Muscle layer of duodenum (tissue), 2 donors: ENCODE data around the gene TECR.
"Not testable (repeated sequence)": the region's sequence is repeated elsewhere in the genome, so short reads cannot be mapped to it uniquely, and the experiment has no call there.

Experiments
- H3K27ac ChIP-seq: one replicate; pipeline ENCODE4 v1.7.0; 2013; ENCODE audit warnings: mild to moderate bottlenecking, low read length
- H3K27me3 ChIP-seq: one replicate; pipeline ENCODE4 v1.7.0; 2013; ENCODE audit warnings: low read depth, mild to moderate bottlenecking, control low read depth, low read length
- H3K36me3 ChIP-seq, 2 donors: one replicate each; pipeline ENCODE4 v1.7.0; 2013; ENCODE audit warnings: low read length in 2 of 2, control low read depth in 1 of 2, mild to moderate bottlenecking in 1 of 2; ENCODE audit not compliant: insufficient read depth in 2 of 2, control insufficient read depth in 1 of 2
- H3K4me1 ChIP-seq, 2 donors: one replicate each; pipeline ENCODE4 v1.7.0; 2013; ENCODE audit warnings: low read length in 2 of 2, mild to moderate bottlenecking in 2 of 2, control low read depth in 1 of 2, moderate library complexity in 1 of 2; ENCODE audit not compliant: insufficient read depth in 2 of 2, control insufficient read depth in 1 of 2
- H3K4me3 ChIP-seq, 2 donors: one replicate each; pipeline ENCODE4 v1.7.0; 2013; ENCODE audit warnings: low read length in 2 of 2, low read depth in 1 of 2, mild to moderate bottlenecking in 1 of 2
- H3K9me3 ChIP-seq, 2 donors: one replicate each; pipeline ENCODE4 v1.7.0; 2013; ENCODE audit warnings: low read length in 2 of 2, control low read depth in 1 of 2, mild to moderate bottlenecking in 1 of 2; ENCODE audit not compliant: control insufficient read depth in 1 of 2
- donor health status: healthy.

TECR gene

GRCh38 chr19:14544047-14544446 is 14.7 kb downstream of the TECR start:
- Histone ChIP-seq H3K36me3 (no peaks in the 10 kb centered on the region), H3K27me3 (no peaks in the 10 kb centered on the region), H3K4me3 (no peak overlapping the region), H3K27ac (no peak overlapping the region), H3K4me1 (peaks cover 0 to 15% of the 10 kb centered on the region in 2 donors), H3K9me3 (no peaks in the 10 kb centered on the region)

GRCh38 chr19:14544977-14545715 is 15.8 kb downstream of the TECR start:
- peaks cover 0 to 15% of the 10 kb centered on the region in 2 donors for H3K4me1 ChIP-seq
- no peaks in the 10 kb centered on the region for H3K27me3 ChIP-seq
- no peak overlapping the region for H3K4me3 ChIP-seq
- no peaks in the 10 kb centered on the region for H3K9me3 ChIP-seq
- H3K27ac ChIP-seq = no peak overlapping the region
- no peaks in the 10 kb centered on the region for H3K36me3 ChIP-seq

GRCh38 chr19:14545716-14546082 is 16.3 kb downstream of the TECR start:
- Histone ChIP-seq H3K4me1 (peaks cover 0 to 15% of the 10 kb centered on the region in 2 donors), H3K36me3 (no peaks in the 10 kb centered on the region), H3K4me3 (no peak overlapping the region), H3K27me3 (no peaks in the 10 kb centered on the region), H3K9me3 (no peaks in the 10 kb centered on the region), H3K27ac (no peak overlapping the region)

GRCh38 chr19:14550201-14550754 is 20.9 kb downstream of the TECR start:
- Histone ChIP-seq H3K4me3 (no peak overlapping the region), H3K4me1 (peaks cover 0 to 5% of the 10 kb centered on the region in 2 donors), H3K9me3 (no peaks in the 10 kb centered on the region), H3K36me3 (no peaks in the 10 kb centered on the region), H3K27ac (no peak overlapping the region), H3K27me3 (no peaks in the 10 kb centered on the region)

- not testable (repeated sequence) for H3K9me3 ChIP-seq, H3K27ac ChIP-seq, H3K27me3 ChIP-seq, H3K36me3 ChIP-seq, H3K4me3 ChIP-seq, H3K4me1 ChIP-seq
These were observed 22.0 kb downstream of the TECR start for GRCh38 chr19:14551134-14552005.

- not testable (repeated sequence) for H3K27ac ChIP-seq, H3K4me3 ChIP-seq, H3K27me3 ChIP-seq, H3K36me3 ChIP-seq, H3K9me3 ChIP-seq
- H3K4me1 ChIP-seq = peaks cover 3 to 10% of the 10 kb centered on the region in 2 donors
These were observed 22.6 kb downstream of the TECR start for GRCh38 chr19:14552006-14552360.

GRCh38 chr19:14553042-14553938 is 23.9 kb downstream of the TECR start:
- Histone ChIP-seq H3K4me3 (no peak overlapping the region), H3K36me3 (no peaks in the 10 kb centered on the region), H3K9me3 (no peaks in the 10 kb centered on the region), H3K4me1 (peaks cover 3 to 10% of the 10 kb centered on the region in 2 donors), H3K27ac (no peak overlapping the region), H3K27me3 (no peaks in the 10 kb centered on the region)

GRCh38 chr19:14553939-14554243 is 24.5 kb downstream of the TECR start:
- H3K27me3 ChIP-seq = no peaks in the 10 kb centered on the region
- H3K4me3 ChIP-seq = no peak overlapping the region
- H3K27ac ChIP-seq = no peak overlapping the region
- H3K4me1 ChIP-seq = peaks cover 3 to 10% of the 10 kb centered on the region in 2 donors
- no peaks in the 10 kb centered on the region for H3K9me3 ChIP-seq
- no peaks in the 10 kb centered on the region for H3K36me3 ChIP-seq

GRCh38 chr19:14554382-14554812 is 25.0 kb downstream of the TECR start:
- Histone ChIP-seq H3K9me3 (no peaks in the 10 kb centered on the region), H3K36me3 (no peaks in the 10 kb centered on the region), H3K4me1 (peaks cover 3 to 10% of the 10 kb centered on the region in 2 donors), H3K27ac (no peak overlapping the region), H3K4me3 (no peak overlapping the region), H3K27me3 (no peaks in the 10 kb centered on the region)

GRCh38 chr19:14555918-14556661 is 26.7 kb downstream of the TECR start:
- H3K36me3 ChIP-seq = no peaks in the 10 kb centered on the region
- no peaks in the 10 kb centered on the region for H3K27me3 ChIP-seq
- peaks cover 3 to 10% of the 10 kb centered on the region in 2 donors for H3K4me1 ChIP-seq
- H3K9me3 ChIP-seq = no peaks in the 10 kb centered on the region
- H3K27ac ChIP-seq = no peak overlapping the region
- H3K4me3 ChIP-seq = peak overlapping the region in 1 of 2 donors; percentile 34
